GM12872 (cell line): Measurements from ENCODE around the gene TREML1.

Source experiments
- CTCF ChIP-seq: IDR thresholded peaks from 3 replicates; pipeline ENCODE4 v1.5.1; 2011; ENCODE audit warnings: low read depth, mild to moderate bottlenecking, low read length, moderate library complexity; ENCODE audit not compliant: insufficient read depth

Gene TREML1

GRCh38 chr6:41193884-41194283 is 39.7 kb upstream of the TREML1 start:
- no peak for TF ChIP-seq CTCF

GRCh38 chr6:41193171-41193734 is 39.1 kb upstream of the TREML1 start:
- no peak for TF ChIP-seq CTCF

GRCh38 chr6:41191569-41191968 is 37.4 kb upstream of the TREML1 start:
- peak; percentile 49; the same call in 2 of the 3 replicates for TF ChIP-seq CTCF

GRCh38 chr6:41190791-41191190 is 36.6 kb upstream of the TREML1 start:
- TF ChIP-seq CTCF: peak; percentile 24; the same call in 1 of the 3 replicates

- no peak for TF ChIP-seq CTCF
Observed at GRCh38 chr6:41189967-41190366, 35.8 kb upstream of the TREML1 start.

- TF ChIP-seq CTCF: no peak
Observed at GRCh38 chr6:41187924-41188886, 34.1 kb upstream of the TREML1 start.

- no peak for TF ChIP-seq CTCF
Observed at GRCh38 chr6:41186031-41186562, 31.9 kb upstream of the TREML1 start.
